ENCODE measurements around the gene PTTG2.

The PTTG2 gene

GRCh38 chr4:37989398-37990260 is 29.4 kb downstream of the PTTG2 start:
- no peak for DNase-seq

GRCh38 chr4:37990731-37991245 is 30.6 kb downstream of the PTTG2 start:
- DNase-seq, result no peak

GRCh38 chr4:37991623-37992410 is 31.6 kb downstream of the PTTG2 start:
- DNase-seq, result no peak

GRCh38 chr4:37993806-37994205 is 33.6 kb downstream of the PTTG2 start:
- no peak for DNase-seq

- no peak for DNase-seq
Observed at GRCh38 chr4:37994569-37994968, 34.4 kb downstream of the PTTG2 start.

- DNase-seq, result no peak
Observed at GRCh38 chr4:37995299-37995821, 35.2 kb downstream of the PTTG2 start.

- DNase-seq, result no peak
Observed at GRCh38 chr4:37995981-37996775, 36.0 kb downstream of the PTTG2 start.

- DNase-seq, result no peak
Observed at GRCh38 chr4:37998226-37998625, 38.0 kb downstream of the PTTG2 start.

GRCh38 chr4:37999000-37999716 is 39.0 kb downstream of the PTTG2 start:
- DNase-seq, result no peak

GRCh38 chr4:37999965-38000364 is 39.8 kb downstream of the PTTG2 start:
- DNase-seq, result no peak

GRCh38 chr4:38001927-38002326 is 41.7 kb downstream of the PTTG2 start:
- no peak for DNase-seq

- no peak for DNase-seq
Observed at GRCh38 chr4:38002451-38003071, 42.4 kb downstream of the PTTG2 start.

- DNase-seq, result no peak
Observed at GRCh38 chr4:38003102-38003501, 42.9 kb downstream of the PTTG2 start.

- no peak for DNase-seq
Observed at GRCh38 chr4:38003628-38004027, 43.4 kb downstream of the PTTG2 start.

GRCh38 chr4:38004062-38004461 is 43.9 kb downstream of the PTTG2 start:
- DNase-seq, result no peak

GRCh38 chr4:38004887-38005286 is 44.7 kb downstream of the PTTG2 start:
- no peak for DNase-seq

- no peak for DNase-seq
Observed at GRCh38 chr4:38005637-38006036, 45.4 kb downstream of the PTTG2 start.

GRCh38 chr4:38007645-38008044 is 47.4 kb downstream of the PTTG2 start:
- DNase-seq, result no peak

- no peak for DNase-seq
Observed at GRCh38 chr4:38008571-38009021, 48.4 kb downstream of the PTTG2 start.

GRCh38 chr4:38009421-38009820 is 49.2 kb downstream of the PTTG2 start:
- DNase-seq, result no peak

GRCh38 chr4:38009949-38010348 is 49.8 kb downstream of the PTTG2 start:
- DNase-seq, result no peak

Data from activated CD4-positive, alpha-beta T cell treated with anti-CD3 and anti-CD28 coated beads, Interleukin-2, amount 50 U/mL, for 16 hours (primary cell).